ENCODE measurements around the gene SYT6. TPM values are rescaled to one million over a fixed set of nuclear protein-coding genes. Genes with fewer than 3 reads are reported as not detected.

The SYT6 gene
- total and polyA plus RNA-seq, 2 of the 13 experiments (the other 11 are each of a cell fraction or from before 2014, with no cell fraction given) = not detected

GRCh38 chr1:114079596-114080190 is 74.0 kb downstream of the SYT6 start:
- no peak overlapping the region for H2AFZ ChIP-seq (ENCODE audit: low read length)
- in situ Hi-C loops (cut with HindIII; ENCODE audit: extremely low pct_ligation_motif_present, low pct_unique_long_range_greater_than_20kb) = no loop called here
- peaks cover 9% of the 10 kb centered on the region for H3K4me1 ChIP-seq (ENCODE audit: insufficient read depth, low read length)
- H3K27ac ChIP-seq (ENCODE audit: extremely low read length, insufficient read depth, low read length) = no peak overlapping the region
- BruUV-seq (replicated peaks) = no TSS peak
- H3K4me2 ChIP-seq (ENCODE audit: low read depth, low read length) = no peak overlapping the region
- FAIRE-seq (no peak), DNase-seq (ENCODE audit: low spot score) (no peak), ATAC-seq (no peak)
- no peak overlapping the region for H3K4me3 ChIP-seq (replicated peaks in 1 of 3; ENCODE audit: insufficient read depth in 1 of 3, low read depth in 2 of 3, low read length in 3 of 3)
- ChIA-PET CTCF (ENCODE audit: low intra/inter-chr PET ratio, low total read pairs) (no interaction called here), POLR2A (no interaction called here)
- no peaks in the 10 kb centered on the region for H3K79me2 ChIP-seq (ENCODE audit: insufficient read depth, low read length)
- H3K27me3 ChIP-seq (ENCODE audit: control insufficient read depth in 1 of 2, insufficient read depth in 2 of 2, low read length in 2 of 2) = no peaks in the 10 kb centered on the region
- no peak for TF ChIP-seq ZNF543 (CRISPR knock-in tag; IDR thresholded peaks at IDR 0.05)
- TF ChIP-seq MXI1 (IDR thresholded peaks at IDR 0.05; ENCODE audit: borderline replicate concordance, low read depth, low read length) = no peak
- no peak for TF ChIP-seq ZNF484 (CRISPR knock-in tag; IDR thresholded peaks at IDR 0.05; ENCODE audit: borderline replicate concordance, low read depth)
- TF ChIP-seq ZNF724P (CRISPR knock-in tag; IDR thresholded peaks at IDR 0.05; ENCODE audit: borderline replicate concordance) = no peak
- TF ChIP-seq ZNF564 (CRISPR knock-in tag; IDR thresholded peaks at IDR 0.05) = no peak
- TF ChIP-seq ZMYM2 (CRISPR knock-in tag; IDR thresholded peaks at IDR 0.05) = no peak
- no peak for TF ChIP-seq RBFOX2 (IDR thresholded peaks at IDR 0.05; ENCODE audit: low read depth, low read length)
- no peak for TF ChIP-seq ZNF275 (CRISPR knock-in tag; IDR thresholded peaks at IDR 0.05; ENCODE audit: borderline replicate concordance)
- TF ChIP-seq CHCHD3 (CRISPR knock-in tag; IDR thresholded peaks at IDR 0.05) = no peak
- no peaks in the 10 kb centered on the region for H4K20me1 ChIP-seq (ENCODE audit: insufficient read depth, low read length)
- no peaks in the 10 kb centered on the region for H3K36me3 ChIP-seq (replicated peaks in 1 of 2; ENCODE audit: control insufficient read depth in 1 of 2, insufficient read depth in 2 of 2, low read length in 2 of 2)
- H3K9me3 ChIP-seq (ENCODE audit: low read length) = no peaks in the 10 kb centered on the region
- 42% methylated on average over 5 of the region's 5 CpGs for WGBS (ENCODE audit: low lambda C conversion rate)
- no peak overlapping the region for H3K9ac ChIP-seq (ENCODE audit: insufficient read depth, low read depth, low read length)
- intact Hi-C loops (cut with micrococcal nuclease; ENCODE audit: unreplicated experiment) = no loop called here

Measured in HepG2 (cell line).